GM18526 (cell line): Measurements from ENCODE around the gene BMPR1B.

ENCODE experiments used
- POLR2A ChIP-seq: IDR thresholded peaks from 3 replicates; pipeline ENCODE4 v1.6.1; 2011; ENCODE audit not compliant: insufficient read length; ENCODE audit errors: extremely low read depth

BMPR1B gene

GRCh38 chr4:94856030-94856429 is 98.3 kb downstream of the BMPR1B start:
- no peak for TF ChIP-seq POLR2A

GRCh38 chr4:94870146-94870545 is 112.4 kb downstream of the BMPR1B start:
- no peak for TF ChIP-seq POLR2A

GRCh38 chr4:94871644-94872305 is 114.0 kb downstream of the BMPR1B start:
- TF ChIP-seq POLR2A = no peak

DNA sequence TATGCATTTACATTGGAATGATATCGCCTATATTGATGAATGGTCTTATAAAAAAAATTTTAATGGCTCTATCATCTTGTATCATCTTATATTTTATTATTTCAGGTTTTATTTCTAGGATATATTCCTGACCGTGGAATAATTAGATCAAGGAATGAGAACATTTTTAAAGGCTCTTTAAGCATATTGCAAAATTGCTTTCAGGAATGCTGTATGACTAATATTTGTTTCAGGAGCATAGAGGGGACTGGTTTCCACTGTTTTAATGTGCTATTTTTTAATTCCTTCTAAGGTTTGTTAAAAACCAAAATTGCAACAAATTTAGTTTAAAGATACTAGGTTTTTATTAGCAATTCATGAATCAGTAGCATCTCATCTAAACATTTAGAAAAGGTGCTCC is 120.2 kb downstream of the BMPR1B start:
- no peak for TF ChIP-seq POLR2A

DNA sequence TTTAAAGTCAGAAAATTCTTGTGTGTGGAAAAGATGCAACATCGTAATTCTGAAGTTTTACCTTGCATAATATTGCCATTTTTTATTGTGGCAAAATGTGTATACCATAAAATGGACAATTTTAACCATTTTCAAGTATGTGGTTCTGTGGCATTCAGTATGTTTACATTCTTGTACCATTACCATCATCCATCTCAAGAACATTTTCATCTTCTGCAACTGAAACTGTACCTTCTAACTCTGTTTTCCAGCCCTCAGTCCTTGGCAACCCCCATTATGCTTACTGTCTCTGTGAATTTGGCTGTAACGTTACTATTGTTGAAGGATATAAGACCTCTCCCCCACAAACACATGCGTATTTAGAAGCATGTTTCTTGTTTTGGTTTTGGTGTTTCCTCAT is 123.2 kb downstream of the BMPR1B start:
- TF ChIP-seq POLR2A = no peak

DNA sequence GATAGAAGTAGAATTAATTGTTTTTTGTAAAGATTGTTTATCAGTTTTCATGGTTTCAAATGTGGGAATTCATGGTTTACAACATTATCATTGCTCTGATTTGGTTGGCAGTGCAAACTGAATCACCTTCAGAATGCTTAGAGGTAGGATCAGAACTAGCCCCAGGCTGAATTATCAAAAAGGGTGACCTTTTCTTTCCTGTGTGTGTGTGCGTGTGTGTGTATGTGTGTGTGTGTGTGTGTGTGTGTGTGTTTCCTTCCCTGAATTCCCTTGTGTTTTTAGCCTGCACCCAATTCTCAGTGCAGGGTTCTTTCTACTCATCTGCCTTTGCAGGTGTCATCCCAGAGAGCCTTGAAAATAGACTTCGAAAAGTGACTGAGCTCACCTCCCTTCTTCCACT is 125.0 kb downstream of the BMPR1B start:
- TF ChIP-seq POLR2A = no peak

- TF ChIP-seq POLR2A = no peak
These were observed 129.3 kb downstream of the BMPR1B start for GRCh38 chr4:94887027-94887426.

DNA sequence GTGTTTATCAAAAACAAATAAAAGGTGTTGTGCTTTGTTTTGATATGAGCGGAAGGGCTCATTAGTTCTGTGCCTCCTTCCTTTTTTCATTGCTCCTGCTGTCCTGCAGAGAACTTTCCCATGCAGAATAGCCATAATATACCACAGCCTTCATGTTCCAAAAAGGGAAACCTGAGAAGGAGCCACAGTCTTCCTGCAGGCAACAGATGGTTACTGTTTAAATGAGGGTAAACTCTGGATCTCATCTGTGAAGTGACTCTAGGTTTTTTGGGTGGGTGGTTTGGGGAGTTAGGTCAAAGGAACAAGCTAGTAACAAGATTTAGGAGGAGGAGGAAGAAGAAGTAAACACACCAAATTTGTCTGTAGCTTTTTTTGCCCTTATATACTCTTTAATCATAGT is 131.8 kb downstream of the BMPR1B start:
- no peak for TF ChIP-seq POLR2A

- no peak for TF ChIP-seq POLR2A
These were observed 132.2 kb downstream of the BMPR1B start for GRCh38 chr4:94889946-94890345.

DNA sequence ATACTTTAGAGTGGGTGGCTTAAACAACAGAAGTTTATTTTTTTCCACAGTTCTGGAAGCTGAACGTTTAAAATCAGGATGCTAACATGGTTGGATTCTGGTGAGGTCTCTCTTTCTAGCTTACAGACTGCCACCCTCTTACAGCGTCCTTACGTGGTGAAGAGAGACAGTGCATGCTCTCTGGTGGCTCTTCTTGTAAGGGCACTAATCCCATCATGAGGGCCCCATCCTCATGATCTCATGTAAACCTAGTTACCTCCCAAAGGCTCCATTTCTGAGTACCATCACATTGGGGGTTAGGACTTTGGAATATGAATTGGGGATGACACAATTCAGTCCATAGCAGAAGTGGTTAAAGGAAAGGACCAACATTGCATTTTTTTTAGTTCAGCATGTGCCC is 132.8 kb downstream of the BMPR1B start:
- TF ChIP-seq POLR2A = no peak

- no peak for TF ChIP-seq POLR2A
These were observed 134.3 kb downstream of the BMPR1B start for GRCh38 chr4:94892051-94892450.

DNA sequence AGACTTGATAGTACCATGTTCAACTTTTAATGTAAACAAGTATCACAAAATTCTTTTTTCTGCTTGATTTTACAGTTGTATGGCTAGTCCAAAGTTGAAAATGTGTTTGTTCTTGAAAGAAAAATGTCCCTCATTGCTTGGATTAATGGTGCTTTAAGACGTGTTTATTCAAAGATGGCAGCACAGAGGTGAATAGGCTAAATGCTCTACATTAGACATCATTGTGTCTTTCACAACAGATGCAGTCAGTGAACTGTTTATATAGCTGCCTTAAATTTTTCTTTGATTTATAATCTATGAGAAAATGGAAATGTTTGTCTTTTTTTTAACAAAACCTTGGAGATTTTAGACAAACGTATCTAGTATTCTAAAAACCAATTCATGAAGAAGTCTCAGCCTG is 137.3 kb downstream of the BMPR1B start:
- TF ChIP-seq POLR2A = no peak

GRCh38 chr4:94897023-94897422 is 139.3 kb downstream of the BMPR1B start:
- TF ChIP-seq POLR2A = no peak

DNA sequence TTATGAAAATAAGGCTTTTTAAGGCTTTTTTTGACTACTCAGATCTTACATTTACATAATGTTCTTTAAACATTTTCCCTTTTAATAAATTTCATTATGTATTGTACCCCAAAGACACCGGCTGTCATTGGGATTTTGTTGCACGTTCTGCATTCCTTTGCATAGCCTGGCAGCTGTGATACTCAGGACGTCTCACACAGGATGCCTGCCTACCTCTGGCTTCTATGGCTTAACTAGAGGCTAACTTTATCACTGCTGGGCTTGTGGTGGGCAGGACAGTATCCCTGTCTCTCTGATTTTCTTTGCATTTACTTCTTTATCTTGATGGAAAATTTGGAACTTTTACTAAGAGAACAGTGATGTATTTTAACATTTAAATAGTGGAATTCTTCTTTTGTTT is 147.8 kb downstream of the BMPR1B start:
- no peak for TF ChIP-seq POLR2A

DNA sequence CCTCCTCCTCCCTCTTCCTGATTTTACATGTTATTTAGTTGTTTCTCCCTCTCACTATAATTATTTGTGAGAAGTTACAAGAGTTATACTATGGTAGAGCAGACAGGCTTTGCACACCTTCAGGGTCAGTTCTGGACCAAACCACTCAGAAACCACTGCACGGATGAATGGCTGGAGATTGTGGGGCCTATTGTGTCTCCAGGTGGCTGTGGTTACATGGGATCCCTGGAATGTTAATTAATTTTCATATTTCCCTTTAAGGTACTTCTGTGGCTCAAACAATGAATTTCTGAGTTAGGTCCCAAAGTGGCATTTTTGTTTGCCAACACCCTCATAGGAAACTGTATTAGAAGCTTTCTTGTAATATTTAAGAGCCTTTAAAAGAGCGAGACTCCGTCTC is 151.9 kb downstream of the BMPR1B start:
- no peak for TF ChIP-seq POLR2A

- TF ChIP-seq POLR2A = no peak
These were observed 153.4 kb downstream of the BMPR1B start for GRCh38 chr4:94911106-94911505.

DNA sequence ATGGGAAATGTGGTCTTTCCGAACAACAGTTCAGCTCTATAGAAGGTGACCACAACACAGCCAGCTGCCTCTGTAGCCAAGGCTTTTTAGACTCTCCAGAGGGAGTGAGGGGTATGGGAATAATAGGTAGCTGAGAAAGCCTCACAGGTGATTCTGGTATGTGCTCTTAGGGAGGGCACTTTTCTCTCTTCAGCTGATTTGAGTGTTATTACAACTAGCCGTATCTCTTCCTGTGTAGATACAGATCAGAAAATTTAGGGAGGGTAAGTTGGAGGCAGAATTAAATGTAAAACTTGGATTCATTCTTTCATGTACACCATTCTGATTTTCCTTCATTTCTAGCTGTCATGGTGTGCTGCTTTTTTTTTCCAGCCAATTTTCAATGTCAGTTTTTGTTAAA is 154.9 kb downstream of the BMPR1B start:
- TF ChIP-seq POLR2A = no peak
